Measurements from ENCODE around the gene FAM89A.

The FAM89A gene

DNA sequence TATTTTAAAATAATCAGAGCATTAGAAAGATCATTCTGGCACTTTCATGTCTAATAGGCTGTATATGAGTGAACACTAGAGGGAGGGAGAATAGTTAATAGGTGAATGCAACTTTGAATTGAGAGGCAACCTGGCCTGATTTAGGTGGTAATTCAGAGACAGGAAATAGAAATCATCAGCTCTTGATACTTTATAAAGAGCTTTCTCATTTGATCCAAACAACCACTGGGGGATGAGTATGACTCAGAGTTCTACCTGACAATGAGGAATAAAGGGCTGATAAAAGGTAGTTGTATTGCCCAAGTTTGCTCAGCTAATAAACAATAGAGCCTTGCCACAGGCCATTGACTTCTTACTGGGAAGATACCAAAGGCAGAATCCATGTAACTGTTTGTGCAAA lies 5.2 kb upstream of the FAM89A start:
- H3K4me1 ChIP-seq (ENCODE audit: control insufficient read depth, insufficient read depth, low read length): 0 out of 2 replicates have a peak, but pooled peaks cover 3% of the 10 kb centered on the region
- no peak overlapping the region for H3K27ac ChIP-seq (ENCODE audit: low read depth, low read length)
- no peaks in the 10 kb centered on the region for H3K36me3 ChIP-seq (ENCODE audit: control insufficient read depth, insufficient read depth, low read length)
- peaks cover 79% of the 10 kb centered on the region for H3K27me3 ChIP-seq (ENCODE audit: control insufficient read depth, insufficient read depth, low read length)
- peaks cover 3% of the 10 kb centered on the region; the same call in 1 of the 2 replicates for H3K9me3 ChIP-seq (ENCODE audit: control insufficient read depth, insufficient read depth, low read length)
- H3K9ac ChIP-seq (ENCODE audit: low read depth, low read length): no peak overlapping the region
- no peak overlapping the region for H3K4me3 ChIP-seq (ENCODE audit: low read depth, low read length)

DNA sequence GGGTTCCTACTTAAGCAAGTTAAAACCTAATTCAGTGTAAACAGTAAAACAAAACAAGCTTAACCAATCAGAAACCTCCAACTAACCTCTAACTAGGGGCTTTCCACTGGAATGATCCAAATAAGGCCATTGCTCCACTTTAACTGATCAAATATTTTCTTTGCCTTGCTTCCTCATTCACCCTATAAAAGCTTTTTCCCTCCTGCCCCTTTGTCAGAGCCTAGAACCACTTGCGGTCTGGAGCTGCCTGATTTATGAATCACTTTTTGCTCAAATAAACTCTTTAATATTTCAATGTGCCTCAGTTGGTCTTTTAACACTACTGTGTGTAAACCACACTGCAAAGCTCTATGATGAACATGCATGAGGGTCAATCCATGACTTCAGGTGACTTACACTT lies 4.5 kb upstream of the FAM89A start:
- Histone ChIP-seq H3K27ac (ENCODE audit: low read depth, low read length) (no peak overlapping the region), H3K36me3 (ENCODE audit: control insufficient read depth, insufficient read depth, low read length) (no peaks in the 10 kb centered on the region), H3K27me3 (ENCODE audit: control insufficient read depth, insufficient read depth, low read length) (peaks cover 84% of the 10 kb centered on the region), H3K9ac (ENCODE audit: low read depth, low read length) (no peak overlapping the region), H3K4me3 (ENCODE audit: low read depth, low read length) (no peak overlapping the region), H3K4me1 (ENCODE audit: control insufficient read depth, insufficient read depth, low read length) (0 out of 2 replicates have a peak, but pooled peaks cover 3% of the 10 kb centered on the region), H3K9me3 (ENCODE audit: control insufficient read depth, insufficient read depth, low read length) (peaks cover 3% of the 10 kb centered on the region; the same call in 1 of the 2 replicates)

DNA sequence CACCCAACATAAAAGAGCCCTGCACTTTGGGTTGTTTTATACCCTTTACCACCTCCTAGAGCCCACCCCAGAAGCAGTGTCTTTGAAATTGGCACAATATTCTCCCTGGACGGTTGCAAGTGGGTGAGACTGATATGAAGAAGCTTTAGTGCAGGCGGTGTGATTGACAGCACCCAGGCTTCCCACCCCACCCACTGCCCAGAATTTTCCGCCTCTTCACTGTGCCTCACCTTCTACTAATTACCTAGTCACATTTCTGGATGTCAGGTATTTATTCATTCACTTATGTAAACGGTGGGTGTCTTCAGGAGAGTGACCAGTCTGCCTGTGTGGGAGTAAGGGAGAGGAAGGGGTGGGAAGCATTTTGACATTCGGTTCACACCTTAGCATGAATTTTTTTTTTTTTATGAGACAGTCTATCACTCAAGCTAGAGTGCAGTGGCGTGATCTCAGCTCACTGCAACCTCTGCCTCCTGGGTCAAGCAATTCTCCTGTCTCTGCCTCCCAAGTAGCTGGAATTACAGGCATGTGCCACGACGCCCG lies 1.7 kb upstream of the FAM89A start:
- H3K9ac ChIP-seq (ENCODE audit: low read depth, low read length): no peak overlapping the region
- peaks cover 3% of the 10 kb centered on the region; the same call in 1 of the 2 replicates for H3K9me3 ChIP-seq (ENCODE audit: control insufficient read depth, insufficient read depth, low read length)
- H3K4me3 ChIP-seq (ENCODE audit: low read depth, low read length): no peak overlapping the region
- H3K27ac ChIP-seq (ENCODE audit: low read depth, low read length): no peak overlapping the region
- H3K36me3 ChIP-seq (ENCODE audit: control insufficient read depth, insufficient read depth, low read length): no peaks in the 10 kb centered on the region
- H3K27me3 ChIP-seq (ENCODE audit: control insufficient read depth, insufficient read depth, low read length): peaks cover 96% of the 10 kb centered on the region
- 0 out of 2 replicates have a peak, but pooled peaks cover 3% of the 10 kb centered on the region for H3K4me1 ChIP-seq (ENCODE audit: control insufficient read depth, insufficient read depth, low read length)

DNA sequence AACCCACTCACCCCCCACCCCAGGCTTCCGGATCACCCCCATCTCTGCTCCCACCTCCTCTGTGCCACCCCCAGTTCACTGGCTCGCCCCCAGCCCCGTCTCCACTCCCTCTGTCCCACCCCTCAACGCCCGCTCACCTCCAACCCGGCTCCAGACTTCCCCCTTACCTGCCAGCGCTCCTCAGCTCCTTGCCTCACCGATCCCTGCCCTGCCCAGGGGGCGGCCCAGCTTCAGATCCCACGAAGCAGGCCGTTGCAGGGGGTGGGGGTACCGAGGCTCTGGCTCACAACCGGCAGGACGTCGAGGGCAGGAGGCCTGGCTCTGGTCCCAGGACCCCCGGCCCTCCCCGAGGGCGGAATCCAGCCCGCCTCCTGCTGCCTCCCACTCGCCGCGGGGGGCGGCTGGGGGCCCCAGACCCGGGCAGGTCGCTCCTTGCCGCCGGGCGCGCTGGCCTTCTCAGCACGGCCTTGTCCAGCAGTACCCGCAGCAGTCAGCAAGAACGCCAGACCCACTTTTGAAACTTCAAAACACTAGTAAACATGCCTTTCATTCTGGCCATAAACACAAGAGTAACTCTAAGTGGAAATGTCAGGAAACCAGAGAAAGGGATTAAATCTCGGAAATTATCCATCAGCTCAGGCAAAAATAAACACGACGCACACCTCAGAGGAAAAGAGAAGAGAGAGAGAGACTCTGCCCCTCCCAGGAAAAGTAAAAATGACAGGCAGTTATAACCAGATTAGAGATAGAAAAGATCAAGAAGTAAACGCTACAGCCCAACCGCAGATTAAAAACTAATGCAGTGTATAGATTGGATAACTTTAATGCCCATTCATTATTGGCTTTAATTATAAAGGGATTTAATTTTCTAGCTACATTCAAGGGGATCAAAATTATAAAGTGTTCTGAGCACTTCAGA lies 1.0 kb upstream of the FAM89A start:
- Histone ChIP-seq H3K27ac (ENCODE audit: low read depth, low read length) (no peak overlapping the region), H3K36me3 (ENCODE audit: control insufficient read depth, insufficient read depth, low read length) (no peaks in the 10 kb centered on the region), H3K4me1 (ENCODE audit: control insufficient read depth, insufficient read depth, low read length) (0 out of 2 replicates have a peak, but pooled peaks cover 3% of the 10 kb centered on the region), H3K9me3 (ENCODE audit: control insufficient read depth, insufficient read depth, low read length) (peaks cover 3% of the 10 kb centered on the region; the same call in 1 of the 2 replicates), H3K27me3 (ENCODE audit: control insufficient read depth, insufficient read depth, low read length) (peaks cover 98% of the 10 kb centered on the region), H3K9ac (ENCODE audit: low read depth, low read length) (no peak overlapping the region), H3K4me3 (ENCODE audit: low read depth, low read length) (peak overlapping the region; percentile 64; the same call in 1 of the 2 replicates)

DNA sequence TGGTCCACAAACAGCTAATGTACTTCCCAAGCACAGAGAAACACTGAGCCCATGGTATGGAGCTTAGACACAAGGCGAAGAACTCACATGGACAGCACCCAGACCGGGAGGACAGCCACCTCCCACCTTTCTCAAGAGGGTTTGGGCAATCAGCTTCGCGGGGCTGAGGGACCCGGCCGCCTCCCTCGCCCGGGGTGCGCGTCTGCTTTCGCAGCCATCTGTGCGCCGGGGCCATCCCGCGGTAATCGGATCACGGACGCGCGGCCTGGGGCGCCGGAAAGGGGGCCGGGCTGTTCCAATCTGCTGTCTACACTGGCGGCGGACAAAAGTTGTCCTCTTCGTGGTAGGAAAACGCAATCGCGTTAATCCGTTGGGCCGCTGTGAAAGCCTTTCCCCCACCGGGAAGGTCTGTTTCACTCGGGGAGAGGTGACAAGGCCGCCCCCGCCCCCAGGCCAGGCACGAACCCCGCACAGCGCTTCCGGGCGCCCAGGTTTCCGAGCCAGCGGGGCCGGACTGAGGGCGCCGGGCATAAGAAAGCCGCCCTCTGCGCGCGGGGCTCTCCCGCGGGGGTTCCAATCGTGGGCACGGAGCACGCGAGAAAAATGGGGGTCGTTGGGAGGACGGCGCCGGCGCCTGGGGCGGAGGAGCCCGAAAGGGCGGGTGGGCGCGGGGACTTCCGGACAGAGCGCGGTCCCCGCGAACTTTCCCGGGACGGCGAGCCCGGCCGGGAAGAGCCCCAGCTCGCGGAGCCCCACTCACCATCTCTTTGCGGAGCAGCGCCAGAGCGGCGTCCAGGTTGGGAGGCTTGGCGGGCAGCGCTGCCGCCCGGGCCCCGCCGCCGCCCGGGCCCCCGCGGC lies 664 bp downstream of the FAM89A start:
- Histone ChIP-seq H3K9me3 (ENCODE audit: control insufficient read depth, insufficient read depth, low read length) (0 out of 2 replicates have a peak, but pooled peaks cover under 1% of the 10 kb centered on the region), H3K27ac (ENCODE audit: low read depth, low read length) (no peak overlapping the region), H3K4me3 (ENCODE audit: low read depth, low read length) (peak overlapping the region; percentile 64), H3K4me1 (ENCODE audit: control insufficient read depth, insufficient read depth, low read length) (0 out of 2 replicates have a peak, but pooled peaks cover 3% of the 10 kb centered on the region), H3K27me3 (ENCODE audit: control insufficient read depth, insufficient read depth, low read length) (peaks cover 93% of the 10 kb centered on the region), H3K36me3 (ENCODE audit: control insufficient read depth, insufficient read depth, low read length) (no peaks in the 10 kb centered on the region), H3K9ac (ENCODE audit: low read depth, low read length) (no peak overlapping the region)

DNA sequence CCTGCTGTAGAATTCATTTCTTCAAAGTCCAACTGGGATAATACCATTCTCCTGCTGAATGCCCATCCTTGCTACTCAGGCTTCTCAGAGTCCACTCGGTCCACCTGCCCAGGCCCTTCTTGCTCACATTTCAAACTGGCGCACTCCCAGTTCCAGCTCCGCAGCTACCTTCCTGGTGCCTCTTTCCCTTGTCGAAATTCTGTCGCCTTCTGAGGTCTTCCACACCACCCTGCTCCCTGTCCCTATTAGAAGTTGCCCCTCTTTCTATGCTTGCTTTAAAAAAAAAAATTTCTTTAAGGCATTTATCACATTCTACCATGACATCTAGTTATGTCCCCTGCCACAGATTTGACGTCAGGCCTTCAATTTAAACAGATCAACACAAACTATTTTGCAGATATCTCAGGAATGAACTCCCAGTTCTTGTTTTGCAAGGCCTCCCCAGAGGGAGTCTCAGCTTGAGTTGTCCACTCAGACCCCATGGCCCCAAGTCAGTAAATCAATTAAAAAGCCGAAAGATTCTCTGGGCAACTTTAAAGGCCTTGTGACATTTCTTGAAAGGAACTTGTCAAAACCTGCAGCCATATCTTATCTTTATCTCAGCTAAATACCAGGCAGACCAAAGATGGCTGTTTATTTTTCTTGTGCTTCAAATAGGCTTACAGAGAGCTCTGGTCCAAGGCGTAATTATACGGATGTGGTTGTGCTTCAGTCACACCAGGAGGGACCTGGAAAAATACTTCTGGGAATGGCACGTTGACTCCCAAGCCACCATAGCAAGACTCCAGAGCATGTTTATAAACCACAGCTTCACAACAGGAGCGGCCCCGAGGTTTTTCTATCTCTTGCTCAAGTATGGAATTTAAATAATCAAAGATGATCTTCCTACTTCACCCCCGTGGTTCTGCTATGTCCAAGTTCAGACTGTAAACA lies 2.2 kb downstream of the FAM89A start:
- Histone ChIP-seq H3K27ac (ENCODE audit: low read depth, low read length) (peak overlapping the region; percentile 2), H3K9ac (ENCODE audit: low read depth, low read length) (no peak overlapping the region), H3K9me3 (ENCODE audit: control insufficient read depth, insufficient read depth, low read length) (no peaks in the 10 kb centered on the region), H3K36me3 (ENCODE audit: control insufficient read depth, insufficient read depth, low read length) (no peaks in the 10 kb centered on the region), H3K4me1 (ENCODE audit: control insufficient read depth, insufficient read depth, low read length) (no peaks in the 10 kb centered on the region), H3K27me3 (ENCODE audit: control insufficient read depth, insufficient read depth, low read length) (peaks cover 78% of the 10 kb centered on the region), H3K4me3 (ENCODE audit: low read depth, low read length) (no peak overlapping the region)

DNA sequence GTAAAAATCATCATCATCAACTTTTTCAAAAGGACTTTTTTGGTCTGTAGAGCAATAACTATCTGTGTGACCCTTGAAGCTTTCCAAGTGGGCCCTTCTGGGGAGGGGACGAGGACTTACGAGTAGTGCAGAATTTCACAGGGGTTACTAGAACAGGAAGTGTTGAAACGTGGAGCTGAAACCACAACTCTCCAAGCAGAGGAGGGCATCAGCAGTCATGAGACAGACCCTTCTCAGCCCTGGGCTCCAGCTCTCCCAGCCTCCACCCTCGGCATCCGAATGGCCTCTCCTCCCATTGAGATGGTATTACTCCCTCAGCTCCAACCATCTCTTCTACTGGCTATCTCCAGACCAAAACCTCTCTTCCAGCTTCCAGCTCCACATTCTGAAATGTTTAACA lies 3.6 kb downstream of the FAM89A start:
- Histone ChIP-seq H3K27me3 (ENCODE audit: control insufficient read depth, insufficient read depth, low read length) (peaks cover 64% of the 10 kb centered on the region), H3K9ac (ENCODE audit: low read depth, low read length) (no peak overlapping the region), H3K9me3 (ENCODE audit: control insufficient read depth, insufficient read depth, low read length) (no peaks in the 10 kb centered on the region), H3K4me3 (ENCODE audit: low read depth, low read length) (no peak overlapping the region), H3K4me1 (ENCODE audit: control insufficient read depth, insufficient read depth, low read length) (no peaks in the 10 kb centered on the region), H3K36me3 (ENCODE audit: control insufficient read depth, insufficient read depth, low read length) (no peaks in the 10 kb centered on the region), H3K27ac (ENCODE audit: low read depth, low read length) (no peak overlapping the region)

DNA sequence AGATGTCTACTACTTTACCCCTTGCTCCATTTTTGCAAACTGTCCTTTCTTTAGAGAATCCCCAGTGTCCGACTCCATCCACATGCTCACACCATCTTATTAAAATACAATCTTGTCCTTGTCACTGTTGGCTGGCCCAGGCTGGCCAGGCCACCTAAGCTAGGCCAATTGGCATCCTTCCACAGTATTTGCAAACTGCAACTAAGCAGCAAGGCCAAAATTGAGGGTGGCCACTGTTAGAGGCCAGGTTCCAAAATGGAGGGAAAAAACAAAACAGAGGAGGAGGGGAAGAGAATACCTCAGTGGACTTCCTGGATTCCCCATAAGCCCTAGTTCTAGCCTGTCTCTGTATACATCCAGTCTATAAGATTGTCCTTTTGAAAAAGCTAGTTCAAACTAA lies 4.3 kb downstream of the FAM89A start:
- Histone ChIP-seq H3K9me3 (ENCODE audit: control insufficient read depth, insufficient read depth, low read length) (no peaks in the 10 kb centered on the region), H3K4me1 (ENCODE audit: control insufficient read depth, insufficient read depth, low read length) (no peaks in the 10 kb centered on the region), H3K27ac (ENCODE audit: low read depth, low read length) (no peak overlapping the region), H3K4me3 (ENCODE audit: low read depth, low read length) (no peak overlapping the region), H3K9ac (ENCODE audit: low read depth, low read length) (no peak overlapping the region), H3K27me3 (ENCODE audit: control insufficient read depth, insufficient read depth, low read length) (peaks cover 58% of the 10 kb centered on the region), H3K36me3 (ENCODE audit: control insufficient read depth, insufficient read depth, low read length) (no peaks in the 10 kb centered on the region)

DNA sequence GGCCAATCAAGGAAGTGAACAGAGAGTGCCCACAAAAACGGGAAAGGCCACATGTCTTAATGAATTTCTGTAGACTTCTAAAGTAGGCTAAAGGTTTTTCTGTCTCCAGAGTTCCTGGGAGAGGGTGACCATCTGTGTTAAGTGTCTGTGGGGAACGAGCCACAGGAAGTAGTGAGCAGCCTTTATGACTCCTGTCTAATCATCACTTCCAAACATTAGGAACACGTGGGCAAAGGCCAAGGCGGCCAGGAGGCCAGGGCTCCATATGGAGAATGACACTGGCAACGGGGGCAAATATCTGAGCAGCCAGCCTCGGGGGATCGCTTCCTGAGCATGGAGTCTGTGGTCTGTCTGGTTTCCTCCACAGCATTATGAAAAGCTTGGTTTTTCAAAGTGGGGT lies 7.1 kb downstream of the FAM89A start:
- no peak overlapping the region for H3K9ac ChIP-seq (ENCODE audit: low read depth, low read length)
- H3K4me3 ChIP-seq (ENCODE audit: low read depth, low read length): no peak overlapping the region
- no peaks in the 10 kb centered on the region for H3K36me3 ChIP-seq (ENCODE audit: control insufficient read depth, insufficient read depth, low read length)

DNA sequence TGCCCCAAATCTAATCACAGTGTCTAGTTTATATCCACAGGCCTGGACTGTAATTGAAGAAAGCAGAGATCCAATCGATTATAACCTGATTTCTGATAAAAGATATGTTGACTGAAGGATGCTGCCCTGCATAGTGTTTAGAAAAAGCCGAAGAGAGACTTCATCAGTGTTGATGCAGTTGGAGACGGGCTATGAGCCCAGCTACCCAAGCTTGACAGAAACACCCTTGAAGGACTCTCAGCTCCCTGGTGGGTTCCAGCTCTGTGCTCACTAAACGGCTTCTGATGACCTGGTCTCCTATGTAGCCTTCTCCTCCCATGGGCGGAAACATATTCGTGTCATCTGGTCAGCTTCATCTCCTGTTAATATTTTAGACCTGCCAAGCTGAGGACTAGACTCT lies 10.2 kb downstream of the FAM89A start:
- H3K4me1 ChIP-seq (ENCODE audit: control insufficient read depth, insufficient read depth, low read length): peaks cover 7% of the 10 kb centered on the region
- no peak overlapping the region for H3K9ac ChIP-seq (ENCODE audit: low read depth, low read length)
- H3K4me3 ChIP-seq (ENCODE audit: low read depth, low read length): no peak overlapping the region
- peaks cover 8% of the 10 kb centered on the region; the same call in 1 of the 2 replicates for H3K27me3 ChIP-seq (ENCODE audit: control insufficient read depth, insufficient read depth, low read length)
- H3K27ac ChIP-seq (ENCODE audit: low read depth, low read length): no peak overlapping the region
- H3K9me3 ChIP-seq (ENCODE audit: control insufficient read depth, insufficient read depth, low read length): no peaks in the 10 kb centered on the region
- H3K36me3 ChIP-seq (ENCODE audit: control insufficient read depth, insufficient read depth, low read length): no peaks in the 10 kb centered on the region

More for the DNA sequence above, 7.1 kb downstream of the FAM89A start:
- Histone ChIP-seq H3K27ac (ENCODE audit: low read depth, low read length) (no peak overlapping the region), H3K9me3 (ENCODE audit: control insufficient read depth, insufficient read depth, low read length) (no peaks in the 10 kb centered on the region), H3K27me3 (ENCODE audit: control insufficient read depth, insufficient read depth, low read length) (peaks cover 33% of the 10 kb centered on the region), H3K4me1 (ENCODE audit: control insufficient read depth, insufficient read depth, low read length) (peaks cover 7% of the 10 kb centered on the region)
